ENCODE data around the gene TAS2R60. TPM values are rescaled to one million over a fixed set of nuclear protein-coding genes. Genes with fewer than 3 reads are reported as not detected.

Gene TAS2R60
- total RNA-seq, 1 donor, result not detected

DNA sequence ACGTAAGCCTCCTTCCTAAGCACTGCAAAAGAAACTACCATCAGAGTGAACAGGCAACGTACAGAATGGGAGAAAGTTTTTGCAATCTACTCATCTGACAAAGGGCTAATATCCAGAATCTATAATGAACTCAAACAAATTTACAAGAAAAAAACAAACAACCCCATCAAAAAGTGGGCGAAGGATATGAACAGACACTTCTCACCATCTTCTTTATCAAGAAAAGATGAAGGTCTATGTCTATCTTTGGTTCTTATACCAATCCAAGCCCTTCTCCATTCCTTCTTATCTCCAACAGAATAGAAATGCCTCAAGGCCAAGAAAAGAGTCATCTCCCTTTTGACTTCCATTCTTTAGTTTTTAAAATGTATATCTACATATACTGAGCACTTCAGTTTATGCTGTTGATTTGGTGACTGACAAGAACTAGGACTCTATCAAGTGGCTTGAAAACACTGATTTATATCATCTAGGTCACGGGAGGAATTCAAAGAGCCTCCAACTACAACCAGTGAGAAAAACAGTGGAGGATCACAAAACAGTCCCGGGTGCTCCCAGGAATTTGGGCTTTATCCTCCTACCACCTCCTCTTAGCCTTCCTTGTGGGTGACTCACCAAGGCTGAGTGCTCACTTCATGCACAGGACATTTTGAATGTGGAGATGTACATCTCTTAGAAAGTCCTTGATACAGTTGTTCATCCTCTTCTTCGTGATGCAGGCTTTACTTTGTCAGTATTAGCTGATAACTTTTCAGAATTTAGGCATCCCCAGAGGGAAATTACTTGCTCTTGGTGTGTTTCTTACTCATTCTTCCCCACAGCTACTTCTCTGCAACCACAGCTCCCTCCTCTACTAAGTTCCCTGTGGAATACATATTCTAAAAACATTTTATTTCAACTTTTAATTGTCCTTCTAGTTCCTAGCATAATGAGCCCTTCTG is 49.8 kb downstream of the TAS2R60 start:
- no peaks in the 10 kb centered on the region for H3K27me3 ChIP-seq (ENCODE audit: insufficient read depth, low read length)
- no peak overlapping the region for H3K4me3 ChIP-seq (ENCODE audit: insufficient read depth, low read length)
- H3K79me2 ChIP-seq (ENCODE audit: insufficient read depth, low read length), result no peaks in the 10 kb centered on the region
- DNase-seq (ENCODE audit: insufficient read length, low spot score, missing footprints), result peak; percentile 31
- no peaks in the 10 kb centered on the region for H3K9me3 ChIP-seq (ENCODE audit: low read depth, low read length)
- peaks cover 20% of the 10 kb centered on the region for H3K4me1 ChIP-seq (ENCODE audit: insufficient read depth, low read length)
- H3K27ac ChIP-seq (ENCODE audit: low read depth, low read length), result peak overlapping the region; percentile 40
- no peaks in the 10 kb centered on the region for H3K36me3 ChIP-seq (ENCODE audit: insufficient read depth, low read length)
- TF ChIP-seq CTCF (IDR thresholded peaks at IDR 0.05; ENCODE audit: extremely low read depth, low read depth, low read length), result no peak
- peak overlapping the region; percentile 23 for H3K4me2 ChIP-seq (ENCODE audit: insufficient read depth, low read length)
- no peaks in the 10 kb centered on the region for H4K20me1 ChIP-seq (ENCODE audit: insufficient read depth, low read length)
- H2AFZ ChIP-seq (ENCODE audit: low read length), result no peak overlapping the region

- TF ChIP-seq CTCF (IDR thresholded peaks at IDR 0.05; ENCODE audit: extremely low read depth, low read depth, low read length), result no peak
- no peaks in the 10 kb centered on the region for H4K20me1 ChIP-seq (ENCODE audit: insufficient read depth, low read length)
- DNase-seq (ENCODE audit: insufficient read length, low spot score, missing footprints), result no peak
- no peaks in the 10 kb centered on the region for H3K27me3 ChIP-seq (ENCODE audit: insufficient read depth, low read length)
- peaks cover 20% of the 10 kb centered on the region for H3K4me1 ChIP-seq (ENCODE audit: insufficient read depth, low read length)
- no peak overlapping the region for H2AFZ ChIP-seq (ENCODE audit: low read length)
- no peaks in the 10 kb centered on the region for H3K9me3 ChIP-seq (ENCODE audit: low read depth, low read length)
- H3K27ac ChIP-seq (ENCODE audit: low read depth, low read length), result no peak overlapping the region
- peak overlapping the region; percentile 23 for H3K4me2 ChIP-seq (ENCODE audit: insufficient read depth, low read length)
- H3K4me3 ChIP-seq (ENCODE audit: insufficient read depth, low read length), result no peak overlapping the region
- no peaks in the 10 kb centered on the region for H3K79me2 ChIP-seq (ENCODE audit: insufficient read depth, low read length)
- H3K36me3 ChIP-seq (ENCODE audit: insufficient read depth, low read length), result no peaks in the 10 kb centered on the region
Measured at GRCh38 chr7:143493751-143494150, 50.5 kb downstream of the TAS2R60 start.

Other genes with a start within 250 kb of the TAS2R60 start
- not detected in 2 replicates for gene TAS2R40, start 221.4 kb upstream of the TAS2R60 start, total RNA-seq
- 91.3 and 99.9 TPM in 2 replicates for gene GSTK1, start 180.0 kb upstream of the TAS2R60 start, total RNA-seq
- not detected in 2 replicates for gene TMEM139, start 158.5 kb upstream of the TAS2R60 start, total RNA-seq
- 7.6 and 10.9 TPM in 2 replicates for gene CASP2, start 155.1 kb upstream of the TAS2R60 start, total RNA-seq
- gene CLCN1, start 127.3 kb upstream of the TAS2R60 start, total RNA-seq, result under 0.01 TPM in 2 replicates
- gene FAM131B, start 80.7 kb upstream of the TAS2R60 start, total RNA-seq, result 1.2 and 1.4 TPM in 2 replicates
- 38.9 and 47.4 TPM in 2 replicates for gene ZYX, start 62.1 kb upstream of the TAS2R60 start, total RNA-seq
- not detected in 2 replicates for gene EPHA1, start 34.6 kb upstream of the TAS2R60 start, total RNA-seq
- gene TAS2R41, start 34.4 kb downstream of the TAS2R60 start, total RNA-seq, result not detected in 2 replicates
- 0.88 TPM in 1 of 2 replicates, not detected in the other for gene CTAGE15, start 128.3 kb downstream of the TAS2R60 start, total RNA-seq
- 1.8 and 2.5 TPM in 2 replicates for gene TCAF2, start 177.5 kb downstream of the TAS2R60 start, total RNA-seq